Measurements from ENCODE around the gene NUMBL. TPM values are rescaled to one million over a fixed set of nuclear protein-coding genes. Genes with fewer than 3 reads are reported as not detected.

NUMBL gene
- total and polyA plus RNA-seq, 5 donors from 2014 or later, result 0.17 to 10.4 (median 0.60) TPM

DNA sequence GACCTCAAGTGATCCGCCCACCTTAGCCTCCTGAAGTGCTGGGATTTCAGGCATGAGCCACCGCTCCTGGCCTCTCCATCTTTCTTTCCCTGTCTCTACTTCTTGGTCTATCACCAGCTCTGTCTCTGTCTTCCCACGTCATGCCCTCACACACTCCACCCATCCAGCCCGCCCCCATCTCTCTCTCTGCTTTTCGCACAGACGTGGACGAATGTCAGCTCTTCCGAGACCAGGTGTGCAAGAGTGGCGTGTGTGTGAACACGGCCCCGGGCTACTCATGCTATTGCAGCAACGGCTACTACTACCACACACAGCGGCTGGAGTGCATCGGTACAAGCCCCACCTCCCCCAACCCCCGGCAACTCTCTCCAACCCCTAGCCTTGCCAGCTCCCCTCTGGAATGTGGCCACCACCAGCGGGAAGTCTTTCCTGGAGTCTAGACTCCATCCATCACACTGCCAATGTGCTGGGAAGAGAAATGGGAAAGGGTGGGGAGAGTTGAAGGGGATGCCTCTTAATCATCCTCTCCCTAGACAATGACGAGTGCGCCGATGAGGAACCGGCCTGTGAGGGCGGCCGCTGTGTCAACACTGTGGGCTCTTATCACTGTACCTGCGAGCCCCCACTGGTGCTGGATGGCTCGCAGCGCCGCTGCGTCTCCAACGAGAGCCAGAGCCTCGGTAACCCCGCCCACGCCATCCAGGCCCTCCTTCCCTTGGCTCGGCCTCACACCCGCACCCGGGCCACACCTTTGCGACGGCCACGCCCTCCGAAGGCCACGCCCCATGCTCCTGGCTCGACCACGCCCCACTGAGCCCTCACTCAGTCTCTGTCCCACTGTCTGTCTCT is 66.8 kb downstream of the NUMBL start:
- peaks cover 22% of the 10 kb centered on the region for H3K36me3 ChIP-seq (ENCODE audit: control insufficient read depth, insufficient read depth, low read length)
- H3K9me3 ChIP-seq (ENCODE audit: control insufficient read depth in 2 of 2, low read length in 2 of 2), result no peaks in the 10 kb centered on the region
- Mint-ChIP-seq H3K4me1 (peaks cover 0 to 3% (median 1%) of the 10 kb centered on the region in 4 donors), H3K9me3 (no peaks in the 10 kb centered on the region), H3K4me3 (no peak overlapping the region), H3K36me3 (peaks cover 32% of the 10 kb centered on the region), H3K27ac (no peak overlapping the region), H3K27me3 (no peaks in the 10 kb centered on the region)
- no peaks in the 10 kb centered on the region for H3K27me3 ChIP-seq (ENCODE audit: control insufficient read depth, insufficient read depth, low read length)
- H3K27ac ChIP-seq (ENCODE audit: insufficient read depth, low read length, poor library complexity, severe bottlenecking), result no peak overlapping the region
- no peak overlapping the region for H3K4me3 ChIP-seq (ENCODE audit: low read depth, low read length)
- ATAC-seq (ENCODE audit: low read depth in 2 of 2) (no peak), DNase-seq (no peak)
- H3K4me1 ChIP-seq (ENCODE audit: control insufficient read depth, insufficient read depth, low read length, poor library complexity, severe bottlenecking), result no peaks in the 10 kb centered on the region

- ATAC-seq (ENCODE audit: low read depth in 2 of 2), result no peak
- Mint-ChIP-seq H3K27ac (peak overlapping the region in 1 of 3 donors; percentile 67), H3K4me3 (no peak overlapping the region), H3K27me3 (no peaks in the 10 kb centered on the region), H3K4me1 (peaks cover 0 to 3% (median 1%) of the 10 kb centered on the region in 4 donors), H3K9me3 (no peaks in the 10 kb centered on the region), H3K36me3 (peaks cover 35% of the 10 kb centered on the region)
- no peak for DNase-seq
- Histone ChIP-seq H3K4me1 (ENCODE audit: control insufficient read depth, insufficient read depth, low read length, poor library complexity, severe bottlenecking) (no peaks in the 10 kb centered on the region), H3K27me3 (ENCODE audit: control insufficient read depth, insufficient read depth, low read length) (no peaks in the 10 kb centered on the region), H3K27ac (ENCODE audit: insufficient read depth, low read length, poor library complexity, severe bottlenecking) (no peak overlapping the region), H3K4me3 (ENCODE audit: low read depth, low read length) (no peak overlapping the region), H3K36me3 (ENCODE audit: control insufficient read depth, insufficient read depth, low read length) (peaks cover 22% of the 10 kb centered on the region), H3K9me3 (ENCODE audit: control insufficient read depth in 2 of 2, low read length in 2 of 2) (no peaks in the 10 kb centered on the region)
Measured at GRCh38 chr19:40622773-40623075, 67.7 kb downstream of the NUMBL start.

- Mint-ChIP-seq H3K27me3 (no peaks in the 10 kb centered on the region), H3K36me3 (peaks cover 35% of the 10 kb centered on the region), H3K4me3 (no peak overlapping the region), H3K9me3 (no peaks in the 10 kb centered on the region), H3K27ac (no peak overlapping the region), H3K4me1 (peaks cover 0 to 3% (median 1%) of the 10 kb centered on the region in 4 donors)
- Histone ChIP-seq H3K4me1 (ENCODE audit: control insufficient read depth, insufficient read depth, low read length, poor library complexity, severe bottlenecking) (no peaks in the 10 kb centered on the region), H3K4me3 (ENCODE audit: low read depth, low read length) (no peak overlapping the region), H3K27me3 (ENCODE audit: control insufficient read depth, insufficient read depth, low read length) (no peaks in the 10 kb centered on the region), H3K36me3 (ENCODE audit: control insufficient read depth, insufficient read depth, low read length) (peaks cover 22% of the 10 kb centered on the region), H3K27ac (ENCODE audit: insufficient read depth, low read length, poor library complexity, severe bottlenecking) (no peak overlapping the region), H3K9me3 (ENCODE audit: control insufficient read depth in 2 of 2, low read length in 2 of 2) (no peaks in the 10 kb centered on the region)
- ATAC-seq (ENCODE audit: low read depth in 2 of 2) (no peak), DNase-seq (no peak)
Measured at GRCh38 chr19:40621966-40622772, 68.3 kb downstream of the NUMBL start.

DNA sequence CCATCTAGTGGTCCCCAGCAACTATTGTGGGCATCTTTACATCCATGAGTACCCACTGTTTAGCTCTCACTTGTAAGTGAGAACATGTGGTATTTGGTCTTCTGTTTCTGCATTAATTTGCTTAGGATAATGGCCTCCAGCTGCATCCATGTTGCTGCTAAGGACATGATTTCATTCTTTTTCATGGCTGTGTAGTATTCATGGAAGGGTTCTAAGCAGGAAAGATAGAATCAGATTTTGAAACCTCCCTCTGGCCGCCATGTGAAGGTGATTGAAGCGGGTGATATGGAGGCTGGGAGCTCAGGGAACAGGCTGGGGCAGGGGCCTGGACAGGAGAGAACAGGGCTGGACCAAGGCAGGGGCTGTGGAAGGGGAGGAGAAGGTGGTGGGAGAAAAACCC is 69.2 kb downstream of the NUMBL start:
- H3K4me3 ChIP-seq (ENCODE audit: low read depth, low read length), result no peak overlapping the region
- Mint-ChIP-seq H3K4me3 (no peak overlapping the region), H3K9me3 (no peaks in the 10 kb centered on the region), H3K27ac (no peak overlapping the region), H3K4me1 (peaks cover 0 to 7% (median 1%) of the 10 kb centered on the region in 4 donors), H3K27me3 (no peaks in the 10 kb centered on the region), H3K36me3 (peaks cover 33% of the 10 kb centered on the region)
- H3K27ac ChIP-seq (ENCODE audit: insufficient read depth, low read length, poor library complexity, severe bottlenecking), result no peak overlapping the region
- no peaks in the 10 kb centered on the region for H3K9me3 ChIP-seq (ENCODE audit: control insufficient read depth in 2 of 2, low read length in 2 of 2)
- no peaks in the 10 kb centered on the region for H3K27me3 ChIP-seq (ENCODE audit: control insufficient read depth, insufficient read depth, low read length)
- H3K4me1 ChIP-seq (ENCODE audit: control insufficient read depth, insufficient read depth, low read length, poor library complexity, severe bottlenecking), result no peaks in the 10 kb centered on the region
- no peak for ATAC-seq (ENCODE audit: low read depth in 2 of 2)
- DNase-seq, result no peak
- H3K36me3 ChIP-seq (ENCODE audit: control insufficient read depth, insufficient read depth, low read length), result peaks cover 22% of the 10 kb centered on the region

DNA sequence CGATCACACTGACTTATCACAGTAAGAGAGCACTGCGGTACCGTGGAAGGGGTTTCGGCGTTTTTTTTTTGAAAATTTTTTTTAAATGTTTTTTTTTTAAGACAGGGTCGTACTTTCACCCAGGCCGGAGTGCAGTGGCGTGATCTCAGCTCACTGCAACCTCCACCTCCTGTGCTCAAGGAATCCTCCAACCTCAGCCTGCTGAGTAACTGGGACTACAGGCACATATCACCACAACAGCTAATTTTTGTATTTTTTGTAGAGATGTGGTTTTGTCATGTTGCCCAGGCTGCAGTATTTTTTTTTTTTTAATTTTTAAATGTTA is 70.3 kb downstream of the NUMBL start:
- H3K4me1 ChIP-seq (ENCODE audit: control insufficient read depth, insufficient read depth, low read length, poor library complexity, severe bottlenecking), result no peaks in the 10 kb centered on the region
- H3K9me3 ChIP-seq (ENCODE audit: control insufficient read depth in 2 of 2, low read length in 2 of 2), result no peaks in the 10 kb centered on the region
- no peaks in the 10 kb centered on the region for H3K27me3 ChIP-seq (ENCODE audit: control insufficient read depth, insufficient read depth, low read length)
- H3K4me3 ChIP-seq (ENCODE audit: low read depth, low read length), result no peak overlapping the region
- peaks cover 18% of the 10 kb centered on the region for H3K36me3 ChIP-seq (ENCODE audit: control insufficient read depth, insufficient read depth, low read length)
- ATAC-seq (ENCODE audit: low read depth in 2 of 2) (no peak), DNase-seq (no peak)
- Mint-ChIP-seq H3K4me1 (peaks cover 2 to 16% (median 7%) of the 10 kb centered on the region in 4 donors), H3K27me3 (no peaks in the 10 kb centered on the region), H3K4me3 (no peak overlapping the region), H3K9me3 (no peaks in the 10 kb centered on the region), H3K36me3 (peaks cover 28% of the 10 kb centered on the region), H3K27ac (no peak overlapping the region)
- no peak overlapping the region for H3K27ac ChIP-seq (ENCODE audit: insufficient read depth, low read length, poor library complexity, severe bottlenecking)

DNA sequence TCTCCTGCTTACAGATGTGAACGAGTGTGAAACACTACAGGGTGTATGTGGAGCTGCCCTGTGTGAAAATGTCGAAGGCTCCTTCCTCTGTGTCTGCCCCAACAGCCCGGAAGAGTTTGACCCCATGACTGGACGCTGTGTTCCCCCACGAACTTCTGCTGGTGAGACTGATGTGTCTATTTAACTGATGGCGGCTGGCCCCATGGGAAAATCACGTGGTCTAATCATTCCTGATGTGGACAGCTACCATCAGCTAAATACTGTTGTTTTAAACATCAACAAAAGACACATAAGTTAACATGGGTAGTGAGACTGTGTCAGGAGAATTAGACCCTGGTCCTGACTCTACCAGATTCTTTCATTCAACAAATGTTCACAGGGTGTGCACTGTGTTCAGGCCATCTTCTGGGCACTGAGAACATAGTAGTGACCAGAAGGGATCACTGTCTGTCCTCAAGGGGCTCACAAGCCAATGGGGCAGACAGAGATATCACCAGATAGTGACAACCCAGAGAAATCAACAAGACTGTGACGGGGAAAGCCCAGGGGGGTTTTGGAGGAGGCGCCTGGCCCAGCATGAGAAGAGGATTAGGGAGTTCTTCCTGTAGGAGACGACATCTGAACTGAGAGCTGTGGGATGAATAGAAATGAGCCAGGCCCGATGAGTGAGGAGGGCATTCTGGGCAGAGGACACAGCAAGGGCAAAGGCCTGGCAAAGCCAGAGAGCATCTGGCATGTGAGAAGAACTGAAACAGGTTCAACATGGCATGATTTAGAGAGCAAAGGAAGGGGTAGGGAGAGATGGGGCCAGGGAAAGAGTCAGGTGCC is 70.9 kb downstream of the NUMBL start:
- no peak for ATAC-seq (ENCODE audit: low read depth in 2 of 2)
- peaks cover 23% of the 10 kb centered on the region for H3K36me3 Mint-ChIP-seq
- H3K9me3 Mint-ChIP-seq, result no peaks in the 10 kb centered on the region
- peak overlapping the region in 1 of 3 donors; percentile 47 for H3K27ac Mint-ChIP-seq
- peaks cover 8 to 22% (median 12%) of the 10 kb centered on the region in 4 donors for H3K4me1 Mint-ChIP-seq
- Histone ChIP-seq H3K4me1 (ENCODE audit: control insufficient read depth, insufficient read depth, low read length, poor library complexity, severe bottlenecking) (peaks cover 4% of the 10 kb centered on the region), H3K27me3 (ENCODE audit: control insufficient read depth, insufficient read depth, low read length) (no peaks in the 10 kb centered on the region), H3K9me3 (ENCODE audit: control insufficient read depth in 2 of 2, low read length in 2 of 2) (no peaks in the 10 kb centered on the region), H3K4me3 (ENCODE audit: low read depth, low read length) (no peak overlapping the region), H3K27ac (ENCODE audit: insufficient read depth, low read length, poor library complexity, severe bottlenecking) (no peak overlapping the region), H3K36me3 (ENCODE audit: control insufficient read depth, insufficient read depth, low read length) (peaks cover 18% of the 10 kb centered on the region)
- H3K4me3 Mint-ChIP-seq, result peak overlapping the region in 1 of 4 donors; percentile 15
- DNase-seq, result no peak
- H3K27me3 Mint-ChIP-seq, result no peaks in the 10 kb centered on the region

DNA sequence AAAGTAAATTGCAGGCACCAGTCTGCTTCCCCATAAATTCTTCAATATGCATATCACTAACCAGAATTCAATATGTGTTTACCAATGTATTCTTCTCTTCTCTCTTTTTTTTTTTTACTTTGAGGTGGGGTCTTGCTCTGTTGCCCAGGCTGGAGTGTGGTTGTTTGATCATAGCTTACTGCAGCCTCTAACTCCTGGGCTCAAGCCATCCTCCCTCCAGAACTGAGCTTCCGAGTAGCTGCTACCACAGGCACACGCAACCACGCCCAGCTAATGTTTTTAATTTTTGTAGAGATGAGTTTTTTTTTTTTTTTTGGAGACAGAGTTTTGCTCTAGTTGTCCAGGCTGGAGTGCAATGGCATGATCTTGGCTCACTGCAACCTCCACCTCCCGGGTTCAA is 72.5 kb downstream of the NUMBL start:
- Mint-ChIP-seq H3K27ac (no peak overlapping the region), H3K9me3 (no peaks in the 10 kb centered on the region), H3K36me3 (peaks cover 20% of the 10 kb centered on the region), H3K4me1 (peaks cover 8 to 32% (median 16%) of the 10 kb centered on the region in 4 donors), H3K4me3 (peak overlapping the region in 1 of 4 donors; percentile 24), H3K27me3 (no peaks in the 10 kb centered on the region)
- no peak overlapping the region for H3K4me3 ChIP-seq (ENCODE audit: low read depth, low read length)
- peaks cover 17% of the 10 kb centered on the region for H3K4me1 ChIP-seq (ENCODE audit: control insufficient read depth, insufficient read depth, low read length, poor library complexity, severe bottlenecking)
- peaks cover 15% of the 10 kb centered on the region for H3K36me3 ChIP-seq (ENCODE audit: control insufficient read depth, insufficient read depth, low read length)
- DNase-seq (no peak), ATAC-seq (ENCODE audit: low read depth in 2 of 2) (no peak)
- no peaks in the 10 kb centered on the region for H3K27me3 ChIP-seq (ENCODE audit: control insufficient read depth, insufficient read depth, low read length)
- H3K9me3 ChIP-seq (ENCODE audit: control insufficient read depth in 2 of 2, low read length in 2 of 2), result no peaks in the 10 kb centered on the region
- H3K27ac ChIP-seq (ENCODE audit: insufficient read depth, low read length, poor library complexity, severe bottlenecking), result no peak overlapping the region

Measured in CD4-positive, CD25-positive, alpha-beta regulatory T cell (primary cell).